Skin epidermis (tissue), 12 donors: ENCODE measurements around the gene TMED6.
"Not testable (repeated sequence)": the region's sequence is repeated elsewhere in the genome, so short reads cannot be mapped to it uniquely, and the experiment has no call there.

Experiments
- H3K27ac ChIP-seq, 21 experiments: fragments of 200-600 bp; sonication (generic) in 11 of 21; one replicate each; pipeline ENCODE4 v1.5.0; 2020; ENCODE audit warnings: mild to moderate bottlenecking in 3 of 21, inconsistent platforms in 2 of 21, moderate library complexity in 2 of 21
- H3K4me3 ChIP-seq, 7 experiments: fragments of 200-600 bp; sonication (generic) in 2 of 7; one replicate each; pipeline ENCODE4 v1.5.0; 2020; ENCODE audit warnings: inconsistent platforms in 2 of 7, mild to moderate bottlenecking in 2 of 7, moderate library complexity in 1 of 7

The TMED6 gene

GRCh38 chr16:69364088-69364487, 12.5 kb upstream of the TMED6 start:
- H3K4me3 ChIP-seq = no peak overlapping the region
- no peak overlapping the region for H3K27ac ChIP-seq

DNA sequence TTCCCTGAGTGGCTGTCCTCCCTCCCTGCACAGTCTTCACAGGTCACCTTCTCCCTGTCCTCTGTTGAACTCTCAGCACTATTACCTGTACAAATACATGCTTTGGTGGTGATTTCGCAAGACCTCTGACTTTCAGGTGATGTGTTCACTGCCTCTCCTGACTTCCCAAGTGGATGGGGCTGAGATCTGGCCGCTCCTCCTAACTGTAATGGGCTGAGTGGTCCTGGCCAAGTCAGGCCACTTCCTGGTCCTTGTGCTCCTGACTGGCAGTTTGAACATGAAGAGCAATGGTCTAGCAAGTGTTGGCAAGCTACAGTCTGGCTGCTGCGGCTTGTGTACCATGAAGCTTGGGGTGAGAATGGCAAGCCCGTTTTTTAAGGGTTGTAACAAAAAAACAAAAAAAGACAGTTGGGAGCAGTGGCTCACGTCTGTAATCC, 11.7 kb upstream of the TMED6 start:
- no peak overlapping the region for H3K27ac ChIP-seq

DNA sequence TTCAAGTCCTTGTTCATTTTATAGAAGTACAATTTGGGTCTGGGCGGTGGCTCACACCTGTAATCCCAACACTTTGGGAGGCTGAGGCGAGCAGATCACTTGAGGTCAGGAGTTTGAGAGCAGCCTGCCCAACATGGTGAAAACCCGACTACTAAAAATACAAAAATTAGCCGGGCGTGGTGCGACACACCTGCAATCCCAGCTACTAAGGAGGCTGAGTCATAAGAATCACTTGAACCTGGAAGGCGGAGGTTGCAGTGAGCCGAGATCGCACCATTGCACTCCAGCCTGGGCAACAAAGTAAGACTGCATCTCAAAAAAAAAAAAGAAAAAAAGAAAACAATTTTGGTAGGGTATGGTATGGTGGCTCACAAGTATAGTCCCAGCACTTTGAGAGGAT, 8.5 kb upstream of the TMED6 start:
- not testable (repeated sequence) for H3K27ac ChIP-seq, H3K4me3 ChIP-seq

More for the DNA sequence above, 11.7 kb upstream of the TMED6 start:
- H3K4me3 ChIP-seq = no peak overlapping the region

GRCh38 chr16:69350536-69351133, 951 bp downstream of the TMED6 start:
- Histone ChIP-seq H3K4me3 (no peak overlapping the region), H3K27ac (no peak overlapping the region)

DNA sequence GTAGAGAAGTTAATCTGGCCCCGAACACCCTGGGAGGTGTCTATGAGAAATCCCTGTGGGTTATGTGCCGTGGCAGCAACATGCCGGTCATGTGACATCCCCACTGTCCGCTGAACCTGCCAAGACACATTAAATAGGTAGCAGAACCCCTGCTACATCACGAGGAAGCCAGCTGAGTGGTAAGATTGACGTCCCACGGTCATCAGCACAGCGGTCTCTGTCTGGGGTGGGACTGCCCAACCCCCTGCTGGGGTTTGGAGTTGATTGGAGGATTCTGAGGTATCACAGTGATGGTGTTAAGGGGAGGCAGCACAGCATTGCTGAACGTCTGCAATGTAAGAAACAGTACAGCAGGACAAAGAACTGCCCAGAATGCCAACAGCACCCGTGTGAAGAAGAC, 2.0 kb downstream of the TMED6 start:
- no peak overlapping the region for H3K4me3 ChIP-seq
- no peak overlapping the region for H3K27ac ChIP-seq

DNA sequence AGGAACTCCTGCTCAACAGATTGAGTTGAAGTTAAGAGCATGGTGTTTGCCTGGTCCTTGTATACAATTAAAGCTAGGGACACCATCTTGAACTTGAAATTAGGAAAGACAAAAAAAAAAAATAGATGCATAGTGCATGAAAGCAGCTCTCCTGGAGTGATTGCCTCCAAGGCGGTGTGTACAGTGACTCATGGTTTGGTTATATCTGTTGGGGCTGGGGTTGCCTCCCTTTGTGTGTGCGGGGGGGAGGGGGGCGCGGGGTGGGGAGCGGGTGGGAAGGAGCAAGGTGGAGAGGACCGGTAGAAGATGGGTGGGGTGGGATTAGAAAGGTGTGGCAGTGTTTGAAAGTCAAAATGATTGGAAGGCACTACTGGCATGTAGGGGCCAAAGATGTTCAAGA, 3.4 kb downstream of the TMED6 start:
- H3K4me3 ChIP-seq = no peak overlapping the region

DNA sequence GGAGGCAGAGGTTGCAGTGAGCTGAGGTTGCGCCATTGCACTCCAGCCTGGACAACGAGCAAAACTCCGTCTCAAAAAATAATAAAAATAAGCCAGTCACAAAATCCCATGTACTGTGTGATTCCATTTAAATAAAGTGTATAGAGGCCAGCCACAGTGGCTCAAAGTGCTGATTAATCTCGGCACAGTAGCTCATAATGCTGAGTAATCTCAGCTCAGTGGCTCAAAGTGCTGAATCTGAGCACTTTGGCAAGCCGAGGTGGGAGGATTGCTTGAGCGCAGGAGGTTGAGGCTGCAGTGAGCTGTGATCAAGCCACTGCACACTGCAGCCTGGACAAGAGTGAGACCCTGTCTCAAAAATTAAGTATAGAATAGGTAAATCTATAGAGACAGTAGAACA, 4.9 kb downstream of the TMED6 start:
- H3K4me3 ChIP-seq = no peak overlapping the region
- peak overlapping the region in 1 of 21 experiments; percentile 0 for H3K27ac ChIP-seq

More for the DNA sequence above, 3.4 kb downstream of the TMED6 start:
- no peak overlapping the region for H3K27ac ChIP-seq

GRCh38 chr16:69345923-69346322, 5.7 kb downstream of the TMED6 start:
- H3K27ac ChIP-seq = peak overlapping the region in 1 of 21 experiments; percentile 0
- no peak overlapping the region for H3K4me3 ChIP-seq

- H3K27ac ChIP-seq = no peak overlapping the region
- no peak overlapping the region for H3K4me3 ChIP-seq
These were observed 7.4 kb downstream of the TMED6 start for GRCh38 chr16:69344171-69344570.

DNA sequence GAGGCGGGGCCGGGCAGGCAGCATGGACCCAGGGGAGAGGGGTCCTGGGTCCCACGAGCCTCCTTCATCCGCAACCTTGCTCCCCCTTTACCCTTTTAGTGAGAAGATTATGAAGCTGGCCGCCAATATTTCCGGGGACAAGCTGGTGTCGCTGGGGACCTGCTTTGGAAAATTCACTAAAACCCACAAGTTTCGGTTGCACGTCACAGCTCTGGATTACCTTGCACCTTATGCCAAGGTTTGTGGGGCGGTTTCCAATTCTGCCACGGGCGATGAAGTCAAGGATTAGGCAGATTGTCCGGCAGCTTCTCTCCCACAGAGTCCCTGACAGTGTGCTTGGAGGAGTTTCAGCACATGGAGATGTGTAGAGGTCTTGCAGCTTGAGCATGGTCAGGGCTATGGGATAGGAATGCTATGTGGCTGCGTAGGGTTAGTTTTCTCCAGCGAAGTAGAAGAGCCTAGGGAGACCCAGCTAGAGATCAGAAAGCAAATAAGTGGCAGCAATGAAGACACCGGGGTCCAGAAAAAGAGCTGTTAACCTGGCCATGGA, 11.4 kb downstream of the TMED6 start:
- H3K4me3 ChIP-seq = peak overlapping the region; percentile 58 to 96 (median 85)

DNA sequence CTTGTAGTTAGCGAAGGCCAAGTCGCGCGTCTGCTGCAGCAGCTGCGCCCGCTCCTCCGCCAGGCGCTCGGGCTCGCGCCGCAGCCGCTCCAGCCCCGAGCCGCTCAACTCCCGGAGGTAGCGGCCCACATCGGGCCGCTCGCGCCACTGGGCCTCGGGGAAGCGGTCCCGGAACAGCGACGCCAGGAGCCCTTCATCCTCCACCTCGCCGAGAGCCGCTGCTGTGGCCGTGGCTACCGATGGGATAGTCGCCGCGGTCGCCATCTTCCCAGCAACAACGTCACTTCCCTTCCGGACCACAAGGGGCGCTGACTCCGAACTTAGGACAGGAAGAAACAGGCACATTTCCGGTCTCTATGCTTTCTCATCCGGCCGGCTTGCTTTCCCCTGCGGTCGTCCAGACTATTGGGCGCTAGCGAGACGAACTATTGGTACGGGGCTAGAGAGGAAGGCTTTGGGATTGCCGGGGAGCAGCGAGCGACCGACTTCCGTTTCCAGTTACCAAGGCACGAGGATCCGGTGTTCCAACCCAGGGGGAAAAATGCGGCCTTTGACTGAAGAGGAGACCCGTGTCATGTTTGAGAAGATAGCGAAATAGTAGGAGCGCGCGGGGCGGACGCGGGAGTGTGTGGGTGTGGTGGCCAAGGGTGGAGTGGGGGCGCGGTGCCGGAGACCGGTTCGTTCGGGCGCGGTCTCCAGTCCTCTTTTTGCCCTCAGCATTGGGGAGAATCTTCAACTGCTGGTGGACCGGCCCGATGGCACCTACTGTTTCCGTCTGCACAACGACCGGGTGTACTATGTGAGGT, 12.1 kb downstream of the TMED6 start, which contains the start of the genes COG8 and NIP7:
Gene COG8, minus strand, starts transcription at position 276 of the 806 bp plus-strand sequence. Its CDS starts 12 bp downstream, at position 264.
Gene NIP7, plus strand, starts transcription at position 484 of the 806 bp plus-strand sequence. Its CDS starts 58 bp downstream, at position 542.
- peak within 1 kb of the TSS; percentile 71 to 97 (median 89) for H3K27ac ChIP-seq

More for the DNA sequence above, 11.4 kb downstream of the TMED6 start:
- H3K27ac ChIP-seq = peak overlapping the region; percentile 55 to 97 (median 89)

GRCh38 chr16:69338557-69339288, 12.9 kb downstream of the TMED6 start:
- Histone ChIP-seq H3K4me3 (peak overlapping the region; percentile 58 to 96 (median 85)), H3K27ac (peak overlapping the region; percentile 71 to 97 (median 88))

More for the DNA sequence above, 12.1 kb downstream of the TMED6 start, which contains the start of the genes COG8 and NIP7:
- peak within 1 kb of the TSS; percentile 58 to 96 (median 85) for H3K4me3 ChIP-seq

DNA sequence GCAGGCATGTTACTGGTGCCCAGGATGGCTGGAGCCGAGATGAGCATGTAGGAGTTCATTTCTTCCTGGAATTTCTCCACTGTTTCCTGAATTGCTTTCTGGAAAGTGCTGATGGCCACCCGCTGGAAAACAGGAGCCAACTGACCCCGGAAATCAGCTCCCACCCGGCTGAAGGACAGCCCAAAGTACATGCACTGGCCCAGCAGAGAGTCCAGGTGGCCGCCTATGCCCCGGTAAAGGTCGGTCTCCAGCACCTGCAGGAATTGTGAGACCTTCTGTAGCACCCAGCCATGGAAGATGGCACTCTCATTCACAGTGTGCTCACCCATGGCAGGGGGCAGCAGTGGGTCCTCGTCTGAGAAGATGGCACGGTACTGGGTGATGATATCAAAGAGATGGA, 16.9 kb downstream of the TMED6 start:
- H3K4me3 ChIP-seq = no peak overlapping the region
- no peak overlapping the region for H3K27ac ChIP-seq

GRCh38 chr16:69330286-69331109, 21.1 kb downstream of the TMED6 start, which contains the start of gene PDF:
Gene PDF (minus strand): TSS chr16:69330588. CDS start chr16:69330570, 18 bp downstream.
- peak within 1 kb of the TSS; percentile 75 to 100 (median 93) for H3K4me3 ChIP-seq

DNA sequence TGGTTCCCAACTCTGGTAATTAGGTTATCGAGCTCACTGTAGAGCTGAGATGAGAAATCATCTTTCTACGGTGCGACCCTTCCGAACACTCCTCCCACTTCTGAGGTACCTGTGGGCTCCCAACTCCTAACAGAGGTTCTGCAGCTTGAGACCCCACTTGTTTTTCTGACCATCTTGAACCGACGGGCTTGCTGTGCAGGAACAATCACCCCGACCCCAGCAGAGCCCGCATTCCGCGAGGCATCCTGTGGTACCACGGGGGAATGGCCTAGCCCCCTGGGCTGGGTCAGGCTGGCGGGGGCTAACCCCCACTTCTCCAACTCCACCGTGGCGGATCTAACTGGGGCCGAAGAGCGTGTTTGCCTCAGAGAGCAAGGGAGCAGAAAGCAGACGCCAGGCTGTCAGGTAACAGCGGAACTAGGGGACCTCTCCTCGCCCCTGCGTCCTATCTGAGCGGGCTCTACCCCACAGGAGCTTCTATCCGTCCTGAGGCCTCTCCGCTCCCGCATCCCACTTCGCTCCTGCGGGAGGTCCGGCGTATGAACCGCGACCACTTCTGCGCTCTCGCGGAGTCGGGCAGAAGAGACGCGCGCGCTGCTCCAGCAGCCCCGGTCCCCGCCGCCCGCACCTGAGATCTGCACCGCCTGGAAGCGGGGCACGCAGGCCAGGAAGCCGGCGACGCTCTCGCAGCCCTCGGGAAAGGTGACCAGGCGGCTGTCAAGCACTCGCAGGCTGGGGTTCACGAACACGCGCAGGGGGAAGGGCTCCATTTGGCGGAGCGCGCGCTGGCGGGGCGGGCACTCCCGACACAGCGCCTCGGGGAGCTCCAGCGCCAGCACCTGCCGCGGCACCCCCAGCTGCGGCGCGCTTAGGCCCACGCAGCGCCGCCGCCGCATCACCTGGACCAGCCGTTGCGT, 22.0 kb downstream of the TMED6 start:
- Histone ChIP-seq H3K4me3 (peak overlapping the region; percentile 75 to 100 (median 93)), H3K27ac (peak overlapping the region in 20 of 21 experiments; percentile 48 to 97 (median 91))

More at GRCh38 chr16:69330286-69331109, 21.1 kb downstream of the TMED6 start, which contains the start of gene PDF:
- peak within 1 kb of the TSS; percentile 56 to 97 (median 91) for H3K27ac ChIP-seq

DNA sequence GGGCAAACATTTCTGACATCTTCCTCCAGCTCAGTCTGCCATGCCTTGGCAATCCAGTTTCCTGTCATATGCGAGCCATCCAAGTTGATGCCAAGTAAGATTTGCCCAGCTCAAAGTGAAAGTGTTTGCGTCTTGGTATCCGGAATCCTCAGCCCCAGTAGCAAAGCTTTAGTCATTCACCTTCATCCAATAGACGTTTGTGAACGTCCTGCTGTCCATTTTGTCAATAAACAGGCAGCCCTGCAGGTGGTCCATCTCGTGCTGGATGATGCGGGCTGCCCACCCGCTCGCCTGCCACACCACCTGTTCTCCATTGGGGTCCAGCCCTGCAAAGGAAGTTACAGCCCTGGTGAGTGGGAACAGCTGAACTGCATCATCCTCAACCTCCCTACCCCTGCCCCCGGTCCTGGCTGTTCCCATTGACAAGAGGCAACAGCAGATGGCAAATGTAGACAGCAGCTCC, 22.7 kb downstream of the TMED6 start:
- Histone ChIP-seq H3K4me3 (peak overlapping the region in 4 of 7 experiments; percentile 93 to 100 (median 98)), H3K27ac (peak overlapping the region in 6 of 21 experiments; percentile 27 to 95 (median 59))

DNA sequence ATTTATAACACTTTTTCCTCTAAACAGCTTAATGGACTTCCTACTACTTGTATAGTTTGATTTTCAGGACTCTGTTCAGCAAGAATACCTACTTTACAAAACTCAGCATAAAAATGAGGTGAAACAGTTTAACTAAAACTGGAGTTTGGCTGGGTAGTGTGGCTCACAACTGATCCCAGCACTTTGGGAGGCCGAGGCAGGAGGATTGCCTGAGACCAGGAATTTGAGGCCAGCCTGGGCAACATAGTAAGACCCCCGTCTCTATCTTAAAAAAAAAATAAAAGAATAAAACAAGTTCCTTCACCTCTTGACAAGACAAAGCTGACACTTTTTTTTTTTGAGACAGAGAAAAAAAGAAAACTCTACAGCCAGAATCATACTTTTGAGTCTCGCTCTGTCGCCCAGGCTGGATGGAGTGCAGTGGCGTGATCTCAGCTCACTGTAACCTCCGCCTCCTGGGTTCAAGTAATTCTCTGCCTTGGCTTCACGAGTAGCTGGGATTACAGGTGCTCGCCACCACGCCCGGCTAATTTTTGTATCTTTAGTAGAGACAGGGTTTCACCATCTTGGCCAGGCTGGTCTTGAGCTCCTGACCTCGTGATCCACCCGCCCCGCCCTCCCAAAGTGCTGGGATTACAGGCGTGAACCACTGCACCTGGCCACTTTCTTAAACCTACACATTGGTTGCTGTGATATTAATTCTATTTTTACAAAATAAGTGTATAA, 23.8 kb downstream of the TMED6 start:
- Histone ChIP-seq H3K27ac (peak overlapping the region in 2 of 21 experiments; percentile 30 to 91), H3K4me3 (no peak overlapping the region)
